K562 (cell line): ENCODE results near the gene CD300A. TPM values are rescaled to one million over a fixed set of nuclear protein-coding genes. Genes with fewer than 3 reads are reported as not detected.

ENCODE experiments used
- ATAC-seq: fragments of 200-7000 bp; cut with Tn5 transposase; 3 replicates; pipeline ENCODE4 v1.9.1; 2020; ENCODE audit warnings: moderate library complexity
- BruUV-seq: library from RNA; stranded (reverse); fragments of 400-500 nt; replicated peaks from 2 replicates; lab custom pipeline; 2021; lab: Mats Ljungman, UMichigan
- CTCF ChIA-PET: fragments of 300-600 bp; formaldehyde crosslinking; extraction: SDS; loops from one replicate; lab custom pipeline; 2021; ENCODE audit warnings: low intra/inter-chr PET ratio; lab: Yijun Ruan, JAX
- POLR2A ChIA-PET: fragments of 300-600, 350-650 bp; sonication (Branson Sonifier 250); formaldehyde crosslinking; extraction: SDS; loops from one replicate; lab custom pipeline; 2021; ENCODE audit warnings: antibody characterized with exemption, inconsistent platforms; lab: Yijun Ruan, JAX
- DNase-seq, 4 experiments: peaks; one replicate each; pipeline versions ENCODE4 v3.0.0 to v3.0.0-alpha.2; 2011 to 2018; ENCODE audit warnings: low spot score in 3 of 4, mixed read lengths in 3 of 4; ENCODE audit errors: extremely low read depth in 1 of 4
- FAIRE-seq: peaks from 2 replicates; lab custom pipeline; 2011; peaks lifted over from hg19 to GRCh38; lab: Jason Lieb, UNC
- H2AFZ ChIP-seq: 2 replicates; pipeline ENCODE4 v1.6.0; 2011; ENCODE audit warnings: low read depth, low read length, control low read depth, inconsistent platforms
- H3K27ac ChIP-seq: fragments of 200-600 bp; 3 replicates; pipeline ENCODE4 v1.8.0; 2011; ENCODE audit warnings: low read depth, mild to moderate bottlenecking, control low read depth, inconsistent platforms, low read length, moderate library complexity, mixed read lengths; ENCODE audit errors: extremely low read depth
- H3K27me3 ChIP-seq, 2 experiments: fragments of 300-600 bp in 1 of 2; 2 replicates in 1 of 2; 3 replicates in 1 of 2; pipeline versions ENCODE4 v1.6.0 to v1.8.0; 2011; ENCODE audit warnings: inconsistent platforms in 2 of 2, low read length in 2 of 2, mild to moderate bottlenecking in 1 of 2, mixed read lengths in 1 of 2, moderate library complexity in 1 of 2; ENCODE audit not compliant: control insufficient read depth in 2 of 2, insufficient read depth in 2 of 2
- H3K36me3 ChIP-seq: fragments of 300-600 bp; 3 replicates; pipeline ENCODE4 v1.8.0; 2011; ENCODE audit warnings: mild to moderate bottlenecking, low read length, inconsistent platforms; ENCODE audit not compliant: control insufficient read depth, insufficient read depth
- H3K4me1 ChIP-seq, 2 experiments: fragments of 200-600 bp in 1 of 2; replicated peaks in 1 of 2; 2 replicates in 1 of 2; 3 replicates in 1 of 2; pipeline versions ENCODE4 v1.5.1 to v1.8.0; 2011; ENCODE audit warnings: inconsistent platforms in 2 of 2, low read length in 2 of 2, mild to moderate bottlenecking in 1 of 2, mixed read lengths in 1 of 2, moderate library complexity in 1 of 2; ENCODE audit not compliant: control insufficient read depth in 2 of 2, insufficient read depth in 2 of 2
- H3K4me2 ChIP-seq: 2 replicates; pipeline ENCODE4 v1.6.1; 2011; ENCODE audit warnings: low read length, control low read depth, inconsistent platforms, mixed read lengths; ENCODE audit not compliant: insufficient read depth
- H3K4me3 ChIP-seq: fragments of 200-600 bp; sonication (generic), shearing (Covaris generic); 2 replicates; pipeline ENCODE4 v1.5.1; 2016; ENCODE audit warnings: control low read depth, inconsistent platforms
- H3K79me2 ChIP-seq: fragments of 200-600 bp; 3 replicates; pipeline ENCODE4 v1.8.0; 2011; ENCODE audit warnings: low read length, inconsistent platforms; ENCODE audit not compliant: control insufficient read depth, insufficient read depth
- H3K9ac ChIP-seq, 2 experiments: 2 replicates each; pipeline versions ENCODE4 v1.6.0 to v1.6.1; 2011; ENCODE audit warnings: low read depth in 2 of 2, low read length in 2 of 2, control low read depth in 1 of 2, inconsistent platforms in 1 of 2, mild to moderate bottlenecking in 1 of 2, mixed read lengths in 1 of 2; ENCODE audit not compliant: insufficient read depth in 1 of 2
- H3K9me1 ChIP-seq: one replicate; pipeline ENCODE4 v1.6.0; 2011; ENCODE audit warnings: inconsistent platforms, mild to moderate bottlenecking, low read length, moderate library complexity; ENCODE audit not compliant: control insufficient read depth, insufficient read depth
- H3K9me3 ChIP-seq: replicated peaks from 2 replicates; pipeline ENCODE4 v1.5.1; 2011; ENCODE audit warnings: low read depth, low read length, inconsistent platforms; ENCODE audit not compliant: control insufficient read depth, insufficient read depth
- H4K20me1 ChIP-seq: replicated peaks from 2 replicates; pipeline ENCODE4 v1.6.1; 2011; ENCODE audit warnings: low read length, inconsistent platforms, mixed read lengths; ENCODE audit not compliant: control insufficient read depth, insufficient read depth
- BMI1 ChIP-seq: fragments of 150-350 bp; IDR thresholded peaks from 2 replicates; pipeline ENCODE4 v1.6.1; 2014; ENCODE audit warnings: low read length
- CBFA2T3 ChIP-seq: fragments of 450-650 bp; IDR thresholded peaks from 2 replicates; pipeline ENCODE4 v1.6.1; 2017
- ELF2 ChIP-seq: fragments of 250-450 bp; sonication (Bioruptor Pico); IDR thresholded peaks from 2 replicates; pipeline ENCODE4 v1.5.0; 2021; ENCODE audit warnings: mild to moderate bottlenecking
- HES1 ChIP-seq: fragments of 450-650 bp; IDR thresholded peaks from 2 replicates; pipeline ENCODE4 v1.6.1; 2016; ENCODE audit warnings: low read depth, mild to moderate bottlenecking, moderate library complexity
- PURB ChIP-seq: sonication (generic); formaldehyde crosslinking; IDR thresholded peaks from 2 replicates; pipeline ENCODE4 v1.9.0; 2021; ENCODE audit warnings: low read depth, mild to moderate bottlenecking, missing genetic modification reagents
- TFAM ChIP-seq: fragments of 250-450 bp; sonication (Bioruptor Pico); conservative IDR thresholded peaks from 2 replicates; pipeline ENCODE4 v1.5.0; 2021; ENCODE audit warnings: mild to moderate bottlenecking, moderate library complexity
- ZNF212 ChIP-seq: fragments of 450-650 bp; formaldehyde crosslinking; IDR thresholded peaks from 2 replicates; pipeline ENCODE4 v1.4.0; 2020; ENCODE audit warnings: mild to moderate bottlenecking
- ZNF232 ChIP-seq: sonication (generic); formaldehyde crosslinking; IDR thresholded peaks from 2 replicates; pipeline ENCODE4 v1.8.0; 2022; ENCODE audit warnings: mild to moderate bottlenecking, missing genetic modification reagents
- ZNF592 ChIP-seq: fragments of 450-650 bp; IDR thresholded peaks from 2 replicates; pipeline ENCODE4 v1.6.1; 2017; ENCODE audit warnings: antibody characterized with exemption, mild to moderate bottlenecking
- ZNF717 ChIP-seq: fragments of 250-450 bp; sonication (Bioruptor Pico); IDR thresholded peaks from 2 replicates; pipeline ENCODE4 v1.5.0; 2021
- ZNF766 ChIP-seq: fragments of 200-800 bp; sonication (Bioruptor generic); conservative IDR thresholded peaks from 2 replicates; pipeline ENCODE4 v1.6.1; 2016; ENCODE audit warnings: missing genetic modification characterization, missing compliant biosample characterization
- WGBS: fragments of 100-300 bp; shearing (Covaris generic); methylation state at CpG from one replicate; pipeline ENCODE4 v1.1.6; 2016; ENCODE audit warnings: low coverage, mixed read lengths; ENCODE audit not compliant: insufficient coverage; ENCODE audit errors: missing lambda C conversion rate; 5-methylcytosine and 5-hydroxymethylcytosine counted together
- in situ Hi-C: fragments of 300-500 bp; cut with MboI; formaldehyde crosslinking; loops from 4 replicates; pipeline ENCODE4 v1.15.0; 2018; ENCODE audit warnings: inconsistent platforms, mixed read lengths
- intact Hi-C: fragments of 100-400 bp; cut with micrococcal nuclease; formaldehyde crosslinking; loops from 2 replicates; pipeline ENCODE4 v1.14.2; 2022
- polyA plus RNA-seq, 8 experiments: library from polyadenylated mRNA; depleted of rRNA in 4 of 8; stranded (reverse) in 5 of 8; unstranded in 3 of 8; fragments of >200 nt; fragmentation: Nextera tagmentation in 2 of 8; fragmentation: Illumina TruSeq in 1 of 8; extraction: Ambion mirVana in 2 of 8; extraction: Trizol in 1 of 8; gene quantifications; 2 replicates each; pipeline versions ENCODE4 v1.2.1 to v1.2.3, GENCODE V29; 2011 to 2014; ENCODE audit warnings: inconsistent platforms in 1 of 8, missing spikeins in 1 of 8
- total RNA-seq, 7 experiments: library from RNA; depleted of rRNA in 6 of 7; stranded (reverse); fragments of >200 nt in 6 of 7; fragmentation: Illumina TruSeq in 2 of 7; extraction: Trizol in 2 of 7; gene quantifications; 2 replicates each; pipeline versions ENCODE4 v1.2.1 to v1.2.3, GENCODE V29; 2011 to 2021; ENCODE audit warnings: low replicate concordance in 1 of 7

CD300A gene
- total and polyA plus RNA-seq, 9 of the 15 experiments (the other 6 are each of a cell fraction or from before 2014, with no cell fraction given) = 0.21 to 1.7 (median 0.41) TPM; not detected in 1

GRCh38 chr17:74529243-74529642, 62.8 kb downstream of the CD300A start:
- intact Hi-C loops = no loop called here
- Histone ChIP-seq H3K9me3 (no peaks in the 10 kb centered on the region), H3K27me3 (peaks cover 3 to 49% of the 10 kb centered on the region in 2 experiments; a peak in 4 of 5 replicates), H3K4me3 (no peak overlapping the region), H3K79me2 (no peaks in the 10 kb centered on the region), H3K9ac (no peak overlapping the region), H3K4me2 (no peak overlapping the region), H3K4me1 (no peaks in the 10 kb centered on the region; a peak in 1 of 5 replicates), H3K9me1 (no peaks in the 10 kb centered on the region), H3K36me3 (no peaks in the 10 kb centered on the region), H2AFZ (no peak overlapping the region), H3K27ac (no peak overlapping the region), H4K20me1 (no peaks in the 10 kb centered on the region)
- in situ Hi-C loops = no loop called here
- ChIA-PET POLR2A (interaction anchor here (0.6 kb wide), 3 partner anchors 148 to 483 kb away, joined by 3 read pairs; partner anchors contain the start of gene MRPL58), CTCF (no interaction called here)
- FAIRE-seq (no peak), ATAC-seq (no peak), DNase-seq (no peak)
- no TSS peak for BruUV-seq
- TF ChIP-seq PURB (CRISPR knock-in tag) = no peak
- TF ChIP-seq ELF2 (CRISPR knock-in tag) = no peak
- no peak for TF ChIP-seq TFAM (CRISPR knock-in tag)
- TF ChIP-seq ZNF232 (CRISPR knock-in tag) = no peak
- TF ChIP-seq ZNF212 (CRISPR knock-in tag) = no peak
- WGBS = 0% methylated on average over 5 of the region's 5 CpGs

- intact Hi-C loops = loop anchor here (5.0 kb wide), 1 partner anchor 163 kb away; the partner anchor contains the start of gene GPR142
- in situ Hi-C loops = no loop called here
- FAIRE-seq (no peak), DNase-seq (no peak), ATAC-seq (no peak)
- ChIA-PET CTCF (interaction anchor here (0.6 to 0.7 kb wide), 2 partner anchors 154 to 363 kb away, joined by 3 to 4 read pairs; no protein-coding TSS in a partner anchor), POLR2A (interaction anchor here (0.6 kb wide), 1 partner anchor 9 kb away, joined by 3 read pairs; no protein-coding TSS in a partner anchor)
- BruUV-seq = no TSS peak
- H3K27ac ChIP-seq = no peak overlapping the region
- H3K4me2 ChIP-seq = no peak overlapping the region
- no peak overlapping the region for H3K9ac ChIP-seq
- no peaks in the 10 kb centered on the region for H3K9me3 ChIP-seq
- H3K79me2 ChIP-seq = no peaks in the 10 kb centered on the region
- H3K27me3 ChIP-seq = peaks cover 3 to 41% of the 10 kb centered on the region in 2 experiments; a peak in 4 of 5 replicates
- no peaks in the 10 kb centered on the region for H3K9me1 ChIP-seq
- H4K20me1 ChIP-seq = no peaks in the 10 kb centered on the region
- WGBS = 2% methylated on average over 5 of the region's 5 CpGs
- no peak overlapping the region for H3K4me3 ChIP-seq
- no peaks in the 10 kb centered on the region; a peak in 1 of 5 replicates for H3K4me1 ChIP-seq
- H3K36me3 ChIP-seq = no peaks in the 10 kb centered on the region
- H2AFZ ChIP-seq = no peak overlapping the region
- TF ChIP-seq BMI1 = no peak
- TF ChIP-seq HES1 = no peak
- no peak for TF ChIP-seq ZNF592
- no peak for TF ChIP-seq CBFA2T3
- TF ChIP-seq ZNF717 (CRISPR knock-in tag) = no peak
- no peak for TF ChIP-seq ZNF766
Observed at GRCh38 chr17:74530831-74531150, 64.4 kb downstream of the CD300A start.
